Heart left ventricle (tissue), 16 donors: ENCODE data around the gene ITSN1. TPM values are rescaled to one million over a fixed set of nuclear protein-coding genes. Genes with fewer than 3 reads are reported as not detected.

Source experiments
- ATAC-seq, 4 donors: fragments of 200-7000 bp; cut with Tn5 transposase; one replicate each; pipeline ENCODE4 v1.9.1; 2020 to 2022; ENCODE audit warnings: moderate library complexity in 4 of 4, mild to moderate bottlenecking in 3 of 4, moderate number of reproducible peaks in 1 of 4
- DNase-seq, 5 donors: peaks; one replicate each; pipeline ENCODE4 v3.0.0-alpha.2; 2020
- H3K27ac ChIP-seq, 12 donors: fragments of 200-600 bp; sonication (generic) in 4 of 12; one replicate each; pipeline versions ENCODE4 v1.5.0 to v1.8.0; 2016 to 2022; ENCODE audit warnings: mild to moderate bottlenecking in 2 of 12
- H3K27me3 ChIP-seq, 9 donors: fragments of 200-600 bp; sonication (generic) in 2 of 9; one replicate each; pipeline versions ENCODE4 v1.5.1 to v1.8.0; 2016 to 2022; ENCODE audit warnings: mild to moderate bottlenecking in 3 of 9
- H3K36me3 ChIP-seq, 9 donors: fragments of 200-600 bp; sonication (generic) in 2 of 9; one replicate each; pipeline versions ENCODE4 v1.5.0 to v1.8.0; 2018 to 2022; ENCODE audit warnings: mild to moderate bottlenecking in 2 of 9
- H3K4me1 ChIP-seq, 12 donors: fragments of 200-600 bp; sonication (generic) in 4 of 12; one replicate each; pipeline versions ENCODE4 v1.5.0 to v1.8.0; 2016 to 2022; ENCODE audit warnings: mild to moderate bottlenecking in 3 of 12
- H3K4me3 ChIP-seq, 12 donors: fragments of 200-600 bp; sonication (generic) in 4 of 12; one replicate each; pipeline versions ENCODE4 v1.5.0 to v1.8.0; 2017 to 2022; ENCODE audit warnings: mild to moderate bottlenecking in 9 of 12, moderate library complexity in 4 of 12
- H3K9me3 ChIP-seq, 12 donors: fragments of 200-600 bp; sonication (generic) in 4 of 12; one replicate each; pipeline versions ENCODE4 v1.5.0 to v1.8.0; 2016 to 2022; ENCODE audit warnings: mild to moderate bottlenecking in 1 of 12
- POLR2A ChIP-seq, 2 donors: fragments of 450-650 bp; IDR thresholded peaks; one replicate each; pipeline ENCODE4 v1.6.1; 2017; ENCODE audit warnings: antibody characterized with exemption in 2 of 2, mild to moderate bottlenecking in 2 of 2, moderate library complexity in 2 of 2
- WGBS, 4 donors: extraction: QIAGEN DNeasy Blood & Tissue Kit in 2 of 4; methylation state at CpG; one replicate each; pipeline versions ENCODE4 v1.1.5 to v1.1.7; 2013 to 2018; 5-methylcytosine and 5-hydroxymethylcytosine counted together
- intact Hi-C, 10 donors: fragments of 100-400 bp; cut with DNase I; formaldehyde crosslinking; loops; one replicate each; pipeline versions ENCODE4 v1.11.1 to v1.14.2; 2022
- polyA plus RNA-seq, 2 donors: library from polyadenylated mRNA; stranded (reverse); fragments of 200-250 nt; gene quantifications; one replicate each; pipeline ENCODE4 v1.2.3, GENCODE V29; 2013
- total RNA-seq, 9 donors: library from RNA; depleted of rRNA in 2 of 9; stranded (reverse); fragments of >200 nt in 2 of 9; fragmentation: NEBNext Ultra II Directional in 3 of 9; extraction: Animal tissue kit (Norgen Biotek cat#: 25700) in 3 of 9; gene quantifications; one replicate each; pipeline versions ENCODE4 v1.1.0 to v1.2.4, GENCODE V29; 2016 to 2023
- TF ChIP-seq, protein P1 (sequence below), 12 donors: fragments of 200-600 bp; sonication (generic) in 4 of 12; IDR thresholded peaks; one replicate each; pipeline versions ENCODE4 v1.5.0 to v1.8.0; 2018 to 2022; ENCODE audit warnings: antibody characterized with exemption in 12 of 12, mild to moderate bottlenecking in 5 of 12
- donor health status: ischemic (EF 13 %, LVEDD 7.1; RV severe dilation, severe dysfunction).
- donor health status: healthy with polysubstance abuse.
- donor health status: DM: no; HTN: yes; CAD: no.
- donor health status: DM: no; HTN: no; CAD: no.
- donor health status: ischemic (EF 25% LVEDD 6.9; RV normal size, moderate dysfunction).
- donor health status: ischemic (EF 25% LVEDD 5.7; RV mildly dilated, moderate dysfunction).
- donor health status: healthy.
- donor health status: DM: yes; HTN: yes; CAD: no.
- donor health status: ischemic (EF 35%, LVEDD 5.7; RV mildly dilated, moderate dysfunction).
- donor health status: nonischemic (EF 11% LVEDD 7.7; RV severe dilation, severe dysfunction).
- donor health status: DM: yes; HTN: yes; CAD: no.
- donor health status: PGD.
- donor health status: ischemic (EF 29% LVEDD 5.4; RV normal size, mild dysfunction).
- donor health status: nonischemic (EF 23%, LVEDD 6.1; RV moderate dilation, normal function).

Gene ITSN1
- total and polyA plus RNA-seq, 11 donors, result 17.2 to 51.5 (median 34.0) TPM

DNA sequence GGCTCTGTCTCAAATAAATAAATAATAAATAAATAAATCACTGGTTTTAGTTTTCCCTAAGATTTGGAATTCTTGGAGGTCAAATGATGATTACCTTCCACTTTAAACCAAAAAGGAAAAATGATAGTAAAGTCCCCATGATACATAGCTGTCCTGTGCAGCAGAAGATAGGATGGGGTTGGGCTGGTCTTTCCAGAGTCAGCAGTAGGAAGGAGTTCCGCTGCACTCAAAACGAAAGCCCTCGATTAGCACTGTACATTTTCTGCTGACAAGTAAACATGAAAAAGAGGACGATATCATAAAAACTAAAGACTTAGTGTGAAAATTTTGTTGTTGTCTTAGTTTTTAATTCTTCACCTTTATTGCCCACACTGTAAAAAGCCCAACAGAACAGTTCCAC lies 193.6 kb downstream of the ITSN1 start:
- peaks cover 0 to 3% (median 0%) of the 10 kb centered on the region in 12 donors for H3K4me1 ChIP-seq
- 84 to 96% (median 93%) methylated on average over 4 of the region's 4 CpGs for WGBS, 4 donors
- H3K4me3 ChIP-seq, result no peak overlapping the region
- TF ChIP-seq, protein P1, sequence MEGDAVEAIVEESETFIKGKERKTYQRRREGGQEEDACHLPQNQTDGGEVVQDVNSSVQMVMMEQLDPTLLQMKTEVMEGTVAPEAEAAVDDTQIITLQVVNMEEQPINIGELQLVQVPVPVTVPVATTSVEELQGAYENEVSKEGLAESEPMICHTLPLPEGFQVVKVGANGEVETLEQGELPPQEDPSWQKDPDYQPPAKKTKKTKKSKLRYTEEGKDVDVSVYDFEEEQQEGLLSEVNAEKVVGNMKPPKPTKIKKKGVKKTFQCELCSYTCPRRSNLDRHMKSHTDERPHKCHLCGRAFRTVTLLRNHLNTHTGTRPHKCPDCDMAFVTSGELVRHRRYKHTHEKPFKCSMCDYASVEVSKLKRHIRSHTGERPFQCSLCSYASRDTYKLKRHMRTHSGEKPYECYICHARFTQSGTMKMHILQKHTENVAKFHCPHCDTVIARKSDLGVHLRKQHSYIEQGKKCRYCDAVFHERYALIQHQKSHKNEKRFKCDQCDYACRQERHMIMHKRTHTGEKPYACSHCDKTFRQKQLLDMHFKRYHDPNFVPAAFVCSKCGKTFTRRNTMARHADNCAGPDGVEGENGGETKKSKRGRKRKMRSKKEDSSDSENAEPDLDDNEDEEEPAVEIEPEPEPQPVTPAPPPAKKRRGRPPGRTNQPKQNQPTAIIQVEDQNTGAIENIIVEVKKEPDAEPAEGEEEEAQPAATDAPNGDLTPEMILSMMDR (IDR thresholded peaks at IDR 0.05), result no peak
- TF ChIP-seq POLR2A (IDR thresholded peaks at IDR 0.05), result no peak
- intact Hi-C loops, result no loop called here
- no peak for ATAC-seq
- no peak for DNase-seq
- peak overlapping the region in 1 of 12 donors; percentile 77 for H3K27ac ChIP-seq
- no peaks in the 10 kb centered on the region for H3K27me3 ChIP-seq
- no peaks in the 10 kb centered on the region for H3K9me3 ChIP-seq
- peaks cover 0 to 65% (median 45%) of the 10 kb centered on the region in 9 donors for H3K36me3 ChIP-seq

DNA sequence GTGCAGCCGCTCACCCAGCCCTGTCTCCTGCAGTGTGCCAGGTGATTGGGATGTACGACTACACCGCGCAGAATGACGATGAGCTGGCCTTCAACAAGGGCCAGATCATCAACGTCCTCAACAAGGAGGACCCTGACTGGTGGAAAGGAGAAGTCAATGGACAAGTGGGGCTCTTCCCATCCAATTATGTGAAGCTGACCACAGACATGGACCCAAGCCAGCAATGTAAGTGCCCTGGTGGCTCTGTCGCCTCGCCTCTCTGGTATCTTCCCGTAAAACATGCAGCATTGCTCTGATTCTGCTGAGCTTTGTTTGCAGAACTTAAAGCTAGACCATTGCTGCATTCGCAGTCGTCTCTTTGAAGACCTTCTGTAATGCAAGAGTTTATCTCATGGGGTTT lies 194.1 kb downstream of the ITSN1 start:
- Histone ChIP-seq H3K27ac (peak overlapping the region in 1 of 12 donors; percentile 77), H3K4me3 (no peak overlapping the region), H3K4me1 (peaks cover 0 to 5% (median 0%) of the 10 kb centered on the region in 12 donors), H3K27me3 (no peaks in the 10 kb centered on the region), H3K36me3 (peaks cover 0 to 64% (median 45%) of the 10 kb centered on the region in 9 donors), H3K9me3 (no peaks in the 10 kb centered on the region)
- DNase-seq, result no peak
- 89 to 96% (median 95%) methylated on average over 11 of the region's 11 CpGs for WGBS, 4 donors
- ATAC-seq, result peak in 1 of 4 donors; percentile 47
- TF ChIP-seq, protein P1 (IDR thresholded peaks at IDR 0.05), result no peak
- no peak for TF ChIP-seq POLR2A (IDR thresholded peaks at IDR 0.05)
- intact Hi-C loops, result no loop called here

DNA sequence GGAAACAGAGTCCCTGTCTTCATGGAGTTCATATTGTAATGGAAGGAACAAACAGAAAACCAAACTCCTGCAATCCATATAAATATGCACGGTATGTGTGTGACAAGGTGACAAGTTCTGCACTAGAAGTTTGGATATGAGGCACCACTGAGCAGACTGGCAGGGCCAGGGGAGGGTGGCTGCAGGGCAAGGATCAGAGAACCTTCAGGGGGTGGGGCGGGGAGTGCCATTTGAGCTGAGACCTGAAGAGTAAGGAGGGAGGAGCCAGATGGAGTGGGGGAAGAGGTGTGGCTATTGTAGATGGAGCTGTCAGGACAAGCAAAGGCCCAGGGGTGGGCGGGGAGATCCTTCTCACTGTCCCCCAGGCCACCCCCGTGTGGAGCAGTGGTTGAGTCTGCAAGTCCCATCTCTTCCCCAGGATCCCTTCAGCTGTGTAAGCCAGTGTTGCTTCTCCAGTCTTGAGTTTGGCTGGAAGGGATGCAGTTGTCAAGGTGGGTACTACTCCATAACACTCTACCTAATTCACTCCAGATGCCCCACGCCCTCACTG lies 196.9 kb downstream of the ITSN1 start:
- no peak overlapping the region for H3K27ac ChIP-seq
- no peak for ATAC-seq
- peaks cover 0 to 49% (median 29%) of the 10 kb centered on the region in 9 donors for H3K36me3 ChIP-seq
- intact Hi-C loops, result no loop called here
- H3K4me1 ChIP-seq, result peaks cover 0 to 28% (median 8%) of the 10 kb centered on the region in 12 donors
- DNase-seq, result no peak
- H3K9me3 ChIP-seq, result no peaks in the 10 kb centered on the region
- no peak overlapping the region for H3K4me3 ChIP-seq
- TF ChIP-seq POLR2A (IDR thresholded peaks at IDR 0.05), result no peak
- TF ChIP-seq, protein P1 (IDR thresholded peaks at IDR 0.05), result no peak
- WGBS, 4 donors, result 95 to 99% (median 97%) methylated on average over 5 of the region's 5 CpGs
- no peaks in the 10 kb centered on the region for H3K27me3 ChIP-seq

DNA sequence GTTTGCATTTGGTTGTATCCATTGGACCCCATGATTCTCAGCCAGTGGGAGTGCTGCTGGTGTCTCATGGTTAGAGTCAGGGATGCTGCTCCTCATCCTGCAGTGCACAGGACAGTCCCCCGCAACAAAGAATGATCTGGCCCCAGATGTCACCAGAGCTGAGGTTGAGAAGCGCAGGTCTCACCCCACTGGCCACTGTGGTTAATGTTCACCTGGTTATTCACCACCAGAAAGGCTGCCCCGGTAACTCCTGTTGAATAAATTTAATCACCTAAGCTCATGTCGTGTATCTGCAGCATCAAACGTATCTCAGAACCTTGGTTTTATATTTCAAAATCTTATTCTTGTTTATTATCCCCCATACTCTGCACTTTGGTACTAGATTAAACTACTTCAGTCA lies 197.5 kb downstream of the ITSN1 start:
- WGBS, 4 donors, result 93 to 97% (median 96%) methylated on average over 5 of the region's 5 CpGs
- ATAC-seq, result no peak
- no peak for TF ChIP-seq POLR2A (IDR thresholded peaks at IDR 0.05)
- TF ChIP-seq, protein P1 (IDR thresholded peaks at IDR 0.05), result no peak
- no peaks in the 10 kb centered on the region for H3K27me3 ChIP-seq
- intact Hi-C loops, result no loop called here
- no peak for DNase-seq
- no peak overlapping the region for H3K4me3 ChIP-seq
- H3K36me3 ChIP-seq, result peaks cover 0 to 43% (median 26%) of the 10 kb centered on the region in 9 donors
- H3K27ac ChIP-seq, result no peak overlapping the region
- H3K4me1 ChIP-seq, result peaks cover 0 to 32% (median 10%) of the 10 kb centered on the region in 12 donors
- H3K9me3 ChIP-seq, result no peaks in the 10 kb centered on the region
